Sigmoid colon (tissue), 3 donors: ENCODE measurements around the gene CD40.

Source experiments
- CTCF ChIP-seq, 4 experiments: fragments of 450-650 bp in 3 of 4; fragments of 200-600 bp in 1 of 4; IDR thresholded peaks; one replicate each; pipeline ENCODE4 v1.5.1; 2016 to 2019; ENCODE audit warnings: antibody characterized with exemption in 4 of 4, mild to moderate bottlenecking in 3 of 4, moderate library complexity in 2 of 4
- POLR2A ChIP-seq, 2 donors: fragments of 450-650 bp; IDR thresholded peaks; one replicate each; pipeline ENCODE4 v1.6.1; 2016; ENCODE audit warnings: antibody characterized with exemption in 2 of 2, mild to moderate bottlenecking in 2 of 2, moderate library complexity in 2 of 2

- TF ChIP-seq CTCF (IDR thresholded peaks at IDR 0.05): no peak
- no peak for TF ChIP-seq POLR2A (IDR thresholded peaks at IDR 0.05)
Observed at GRCh38 chr20:46108435-46108841, 9.7 kb upstream of the CD40 start.
